HG03039 (cell line): ENCODE measurements around the gene TMC6.

Experiments used
- ATAC-seq: cut with Tn5 transposase; IDR thresholded peaks from one replicate; pipeline ENCODE4 v1.9.1; 2021; ENCODE audit warnings: mild to moderate bottlenecking, moderate library complexity; ENCODE audit not compliant: unreplicated experiment

The TMC6 gene

GRCh38 chr17:78111727-78112517 lies 16.6 kb downstream of the TMC6 start:
- ATAC-seq = no peak

GRCh38 chr17:78111016-78111726 lies 17.4 kb downstream of the TMC6 start:
- ATAC-seq = no peak

GRCh38 chr17:78110363-78111015 lies 18.1 kb downstream of the TMC6 start:
- no peak for ATAC-seq

- no peak for ATAC-seq
These were observed 19.1 kb downstream of the TMC6 start for GRCh38 chr17:78109489-78109761.

- no peak for ATAC-seq
These were observed 19.6 kb downstream of the TMC6 start for GRCh38 chr17:78108726-78109488.

GRCh38 chr17:78107976-78108725 lies 20.4 kb downstream of the TMC6 start:
- no peak for ATAC-seq

GRCh38 chr17:78107457-78107856 lies 21.1 kb downstream of the TMC6 start:
- ATAC-seq = no peak

- no peak for ATAC-seq
These were observed 22.3 kb downstream of the TMC6 start for GRCh38 chr17:78106211-78106610.

- no peak for ATAC-seq
These were observed 23.0 kb downstream of the TMC6 start for GRCh38 chr17:78105551-78105950.

GRCh38 chr17:78105101-78105500 lies 23.5 kb downstream of the TMC6 start:
- no peak for ATAC-seq

- ATAC-seq = no peak
These were observed 24.0 kb downstream of the TMC6 start for GRCh38 chr17:78104540-78104941.

GRCh38 chr17:78103311-78103710 lies 25.2 kb downstream of the TMC6 start:
- no peak for ATAC-seq

- no peak for ATAC-seq
These were observed 27.0 kb downstream of the TMC6 start for GRCh38 chr17:78101542-78101941.

GRCh38 chr17:78101112-78101511 lies 27.4 kb downstream of the TMC6 start:
- ATAC-seq = no peak

GRCh38 chr17:78096093-78096492 lies 32.5 kb downstream of the TMC6 start:
- no peak for ATAC-seq

- ATAC-seq = no peak
These were observed 33.5 kb downstream of the TMC6 start for GRCh38 chr17:78095035-78095434.

GRCh38 chr17:78092794-78093324 lies 35.7 kb downstream of the TMC6 start:
- ATAC-seq = no peak

- ATAC-seq = no peak
These were observed 38.8 kb downstream of the TMC6 start for GRCh38 chr17:78089576-78090281.

- no peak for ATAC-seq
These were observed 40.0 kb downstream of the TMC6 start for GRCh38 chr17:78088529-78088928.

GRCh38 chr17:78086740-78087139 lies 41.8 kb downstream of the TMC6 start:
- ATAC-seq = no peak
